ENCODE results near the gene SNX25. TPM values are rescaled to one million over a fixed set of nuclear protein-coding genes. Genes with fewer than 3 reads are reported as not detected.

Gene SNX25
- total and polyA plus RNA-seq, 2 of the 13 experiments (the other 11 are each of a cell fraction or from before 2014, with no cell fraction given), result 23.4 to 23.5 TPM

GRCh38 chr4:185332575-185333464 is 123.4 kb downstream of the SNX25 start (continued):
- no peak for TF ChIP-seq AFF4 (CRISPR knock-in tag; IDR thresholded peaks at IDR 0.05)
- no peak for TF ChIP-seq ZNF280B (CRISPR knock-in tag; IDR thresholded peaks at IDR 0.05; ENCODE audit: borderline replicate concordance)
- TF ChIP-seq ZBTB7A (CRISPR knock-in tag; IDR thresholded peaks at IDR 0.05), result no peak
- TF ChIP-seq SOX5 (CRISPR knock-in tag; IDR thresholded peaks at IDR 0.05; ENCODE audit: borderline replicate concordance), result peak; percentile 85
- TF ChIP-seq JDP2 (CRISPR knock-in tag; IDR thresholded peaks at IDR 0.05; ENCODE audit: borderline replicate concordance), result no peak
- TF ChIP-seq ZNF136 (CRISPR knock-in tag; IDR thresholded peaks at IDR 0.05; ENCODE audit: low read depth), result no peak
- no peak; the same call in 1 of the 2 replicates for TF ChIP-seq KDM6A (CRISPR knock-in tag; IDR thresholded peaks at IDR 0.05; ENCODE audit: low read depth)
- TF ChIP-seq IRX3 (CRISPR knock-in tag; IDR thresholded peaks at IDR 0.05; ENCODE audit: borderline replicate concordance, low read depth), result no peak
- TF ChIP-seq ZNF879 (CRISPR knock-in tag; IDR thresholded peaks at IDR 0.05), result no peak
- TF ChIP-seq ZNF24 (IDR thresholded peaks at IDR 0.05), result no peak
- TF ChIP-seq, protein P1, sequence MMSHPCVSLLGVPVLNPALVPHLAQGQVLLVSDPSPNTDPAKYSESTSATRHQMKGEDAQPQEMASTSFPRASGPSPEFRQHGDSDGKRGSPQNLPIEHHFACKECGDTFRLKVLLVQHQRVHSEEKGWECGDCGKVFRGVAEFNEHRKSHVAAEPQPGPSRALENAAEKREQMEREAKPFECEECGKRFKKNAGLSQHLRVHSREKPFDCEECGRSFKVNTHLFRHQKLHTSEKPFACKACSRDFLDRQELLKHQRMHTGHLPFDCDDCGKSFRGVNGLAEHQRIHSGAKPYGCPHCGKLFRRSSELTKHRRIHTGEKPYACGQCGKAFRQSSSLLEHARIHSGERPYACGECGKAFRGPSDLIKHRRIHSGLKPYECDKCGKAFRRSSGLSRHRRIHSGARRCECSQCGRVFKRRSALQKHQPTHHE (CRISPR knock-in tag; IDR thresholded peaks at IDR 0.05; ENCODE audit: borderline replicate concordance), result no peak
- TF ChIP-seq GPN1 (CRISPR knock-in tag; IDR thresholded peaks at IDR 0.05; ENCODE audit: borderline replicate concordance), result no peak
- no peak for TF ChIP-seq ZFP36L2 (CRISPR knock-in tag; IDR thresholded peaks at IDR 0.05)
- TF ChIP-seq MEF2D (CRISPR knock-in tag; IDR thresholded peaks at IDR 0.05), result no peak
- TF ChIP-seq ZMAT5 (CRISPR knock-in tag; IDR thresholded peaks at IDR 0.05; ENCODE audit: borderline replicate concordance, low read depth), result no peak
- no peak for TF ChIP-seq CHD4 (IDR thresholded peaks at IDR 0.05; ENCODE audit: borderline replicate concordance, low read length)
- TF ChIP-seq SIX1 (CRISPR knock-in tag; IDR thresholded peaks at IDR 0.05; ENCODE audit: borderline replicate concordance), result peak; percentile 32; the same call in 1 of the 2 replicates
- TF ChIP-seq, protein P2, sequence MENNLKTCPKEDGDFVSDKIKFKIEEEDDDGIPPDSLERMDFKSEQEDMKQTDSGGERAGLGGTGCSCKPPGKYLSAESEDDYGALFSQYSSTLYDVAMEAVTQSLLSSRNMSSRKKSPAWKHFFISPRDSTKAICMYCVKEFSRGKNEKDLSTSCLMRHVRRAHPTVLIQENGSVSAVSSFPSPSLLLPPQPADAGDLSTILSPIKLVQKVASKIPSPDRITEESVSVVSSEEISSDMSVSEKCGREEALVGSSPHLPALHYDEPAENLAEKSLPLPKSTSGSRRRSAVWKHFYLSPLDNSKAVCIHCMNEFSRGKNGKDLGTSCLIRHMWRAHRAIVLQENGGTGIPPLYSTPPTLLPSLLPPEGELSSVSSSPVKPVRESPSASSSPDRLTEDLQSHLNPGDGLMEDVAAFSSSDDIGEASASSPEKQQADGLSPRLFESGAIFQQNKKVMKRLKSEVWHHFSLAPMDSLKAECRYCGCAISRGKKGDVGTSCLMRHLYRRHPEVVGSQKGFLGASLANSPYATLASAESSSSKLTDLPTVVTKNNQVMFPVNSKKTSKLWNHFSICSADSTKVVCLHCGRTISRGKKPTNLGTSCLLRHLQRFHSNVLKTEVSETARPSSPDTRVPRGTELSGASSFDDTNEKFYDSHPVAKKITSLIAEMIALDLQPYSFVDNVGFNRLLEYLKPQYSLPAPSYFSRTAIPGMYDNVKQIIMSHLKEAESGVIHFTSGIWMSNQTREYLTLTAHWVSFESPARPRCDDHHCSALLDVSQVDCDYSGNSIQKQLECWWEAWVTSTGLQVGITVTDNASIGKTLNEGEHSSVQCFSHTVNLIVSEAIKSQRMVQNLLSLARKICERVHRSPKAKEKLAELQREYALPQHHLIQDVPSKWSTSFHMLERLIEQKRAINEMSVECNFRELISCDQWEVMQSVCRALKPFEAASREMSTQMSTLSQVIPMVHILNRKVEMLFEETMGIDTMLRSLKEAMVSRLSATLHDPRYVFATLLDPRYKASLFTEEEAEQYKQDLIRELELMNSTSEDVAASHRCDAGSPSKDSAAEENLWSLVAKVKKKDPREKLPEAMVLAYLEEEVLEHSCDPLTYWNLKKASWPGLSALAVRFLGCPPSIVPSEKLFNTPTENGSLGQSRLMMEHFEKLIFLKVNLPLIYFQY (CRISPR knock-in tag; IDR thresholded peaks at IDR 0.05; ENCODE audit: borderline replicate concordance), result no peak
